K562 (cell line): ENCODE results near the gene CFAP52. TPM values are rescaled to one million over a fixed set of nuclear protein-coding genes. Genes with fewer than 3 reads are reported as not detected.

Experiments
- ATAC-seq: fragments of 200-7000 bp; cut with Tn5 transposase; 3 replicates; pipeline ENCODE4 v1.9.1; 2020; ENCODE audit warnings: moderate library complexity
- BruUV-seq: library from RNA; stranded (reverse); fragments of 400-500 nt; replicated peaks from 2 replicates; lab custom pipeline; 2021; lab: Mats Ljungman, UMichigan
- CTCF ChIA-PET: fragments of 300-600 bp; formaldehyde crosslinking; extraction: SDS; loops from one replicate; lab custom pipeline; 2021; ENCODE audit warnings: low intra/inter-chr PET ratio; lab: Yijun Ruan, JAX
- POLR2A ChIA-PET: fragments of 300-600, 350-650 bp; sonication (Branson Sonifier 250); formaldehyde crosslinking; extraction: SDS; loops from one replicate; lab custom pipeline; 2021; ENCODE audit warnings: antibody characterized with exemption, inconsistent platforms; lab: Yijun Ruan, JAX
- DNase-seq, 4 experiments: peaks; one replicate each; pipeline versions ENCODE4 v3.0.0 to v3.0.0-alpha.2; 2011 to 2018; ENCODE audit warnings: low spot score in 3 of 4, mixed read lengths in 3 of 4; ENCODE audit errors: extremely low read depth in 1 of 4
- FAIRE-seq: peaks from 2 replicates; lab custom pipeline; 2011; peaks lifted over from hg19 to GRCh38; lab: Jason Lieb, UNC
- H2AFZ ChIP-seq: 2 replicates; pipeline ENCODE4 v1.6.0; 2011; ENCODE audit warnings: low read depth, low read length, control low read depth, inconsistent platforms
- H3K27ac ChIP-seq: fragments of 200-600 bp; 3 replicates; pipeline ENCODE4 v1.8.0; 2011; ENCODE audit warnings: low read depth, mild to moderate bottlenecking, control low read depth, inconsistent platforms, low read length, moderate library complexity, mixed read lengths; ENCODE audit errors: extremely low read depth
- H3K27me3 ChIP-seq, 2 experiments: fragments of 300-600 bp in 1 of 2; 2 replicates in 1 of 2; 3 replicates in 1 of 2; pipeline versions ENCODE4 v1.6.0 to v1.8.0; 2011; ENCODE audit warnings: inconsistent platforms in 2 of 2, low read length in 2 of 2, mild to moderate bottlenecking in 1 of 2, mixed read lengths in 1 of 2, moderate library complexity in 1 of 2; ENCODE audit not compliant: control insufficient read depth in 2 of 2, insufficient read depth in 2 of 2
- H3K36me3 ChIP-seq: fragments of 300-600 bp; 3 replicates; pipeline ENCODE4 v1.8.0; 2011; ENCODE audit warnings: mild to moderate bottlenecking, low read length, inconsistent platforms; ENCODE audit not compliant: control insufficient read depth, insufficient read depth
- H3K4me1 ChIP-seq, 2 experiments: fragments of 200-600 bp in 1 of 2; replicated peaks in 1 of 2; 2 replicates in 1 of 2; 3 replicates in 1 of 2; pipeline versions ENCODE4 v1.5.1 to v1.8.0; 2011; ENCODE audit warnings: inconsistent platforms in 2 of 2, low read length in 2 of 2, mild to moderate bottlenecking in 1 of 2, mixed read lengths in 1 of 2, moderate library complexity in 1 of 2; ENCODE audit not compliant: control insufficient read depth in 2 of 2, insufficient read depth in 2 of 2
- H3K4me2 ChIP-seq: 2 replicates; pipeline ENCODE4 v1.6.1; 2011; ENCODE audit warnings: low read length, control low read depth, inconsistent platforms, mixed read lengths; ENCODE audit not compliant: insufficient read depth
- H3K4me3 ChIP-seq: fragments of 200-600 bp; sonication (generic), shearing (Covaris generic); 2 replicates; pipeline ENCODE4 v1.5.1; 2016; ENCODE audit warnings: control low read depth, inconsistent platforms
- H3K79me2 ChIP-seq: fragments of 200-600 bp; 3 replicates; pipeline ENCODE4 v1.8.0; 2011; ENCODE audit warnings: low read length, inconsistent platforms; ENCODE audit not compliant: control insufficient read depth, insufficient read depth
- H3K9ac ChIP-seq, 2 experiments: 2 replicates each; pipeline versions ENCODE4 v1.6.0 to v1.6.1; 2011; ENCODE audit warnings: low read depth in 2 of 2, low read length in 2 of 2, control low read depth in 1 of 2, inconsistent platforms in 1 of 2, mild to moderate bottlenecking in 1 of 2, mixed read lengths in 1 of 2; ENCODE audit not compliant: insufficient read depth in 1 of 2
- H3K9me1 ChIP-seq: one replicate; pipeline ENCODE4 v1.6.0; 2011; ENCODE audit warnings: inconsistent platforms, mild to moderate bottlenecking, low read length, moderate library complexity; ENCODE audit not compliant: control insufficient read depth, insufficient read depth
- H3K9me3 ChIP-seq: replicated peaks from 2 replicates; pipeline ENCODE4 v1.5.1; 2011; ENCODE audit warnings: low read depth, low read length, inconsistent platforms; ENCODE audit not compliant: control insufficient read depth, insufficient read depth
- H4K20me1 ChIP-seq: replicated peaks from 2 replicates; pipeline ENCODE4 v1.6.1; 2011; ENCODE audit warnings: low read length, inconsistent platforms, mixed read lengths; ENCODE audit not compliant: control insufficient read depth, insufficient read depth
- ETV6 ChIP-seq, 3 experiments: fragments of 150-350 bp in 1 of 3; sonication (generic) in 1 of 3; formaldehyde crosslinking in 1 of 3; IDR thresholded peaks; 2 replicates each; pipeline versions ENCODE4 v1.6.1 to v1.8.0; 2014 to 2022; ENCODE audit warnings: borderline replicate concordance in 2 of 3, low read depth in 2 of 3, antibody characterized with exemption in 1 of 3, low read length in 1 of 3, mild to moderate bottlenecking in 1 of 3, missing genetic modification reagents in 1 of 3
- FUS ChIP-seq: fragments of 200-400 bp; formaldehyde crosslinking; optimal IDR thresholded peaks from 2 replicates; pipeline ENCODE3; 2017; ENCODE audit warnings: low read depth, low read length
- HSF4 ChIP-seq: fragments of 250-450 bp; sonication (Bioruptor Pico); IDR thresholded peaks from 2 replicates; pipeline ENCODE4 v2.1.2; 2022; ENCODE audit warnings: mild to moderate bottlenecking, moderate library complexity, borderline replicate concordance
- IFI16 ChIP-seq: fragments of 250-450 bp; sonication (Bioruptor Pico); IDR thresholded peaks from 2 replicates; pipeline ENCODE4 v2.1.2; 2022; ENCODE audit warnings: mild to moderate bottlenecking, inconsistent platforms
- NCOA2 ChIP-seq, 2 experiments: fragments of 450-650 bp; IDR thresholded peaks; 2 replicates each; pipeline ENCODE4 v1.6.1; 2018; ENCODE audit warnings: mild to moderate bottlenecking in 2 of 2, moderate library complexity in 1 of 2; ENCODE audit not compliant: partially characterized antibody in 2 of 2
- NR4A1 ChIP-seq, 2 experiments: fragments of 250-450 bp in 1 of 2; fragments of 450-650 bp in 1 of 2; sonication (Bioruptor Pico) in 1 of 2; IDR thresholded peaks; 2 replicates each; pipeline versions ENCODE4 v1.4.0 to v1.6.1; 2016 to 2020; ENCODE audit warnings: mild to moderate bottlenecking in 2 of 2, missing compliant biosample characterization in 1 of 2, missing genetic modification characterization in 1 of 2, moderate library complexity in 1 of 2
- RHOXF2B ChIP-seq: fragments of 250-450 bp; sonication (Bioruptor Pico); conservative IDR thresholded peaks from 2 replicates; pipeline ENCODE4 v1.5.1; 2021
- SREBF2 ChIP-seq: sonication (generic); formaldehyde crosslinking; IDR thresholded peaks from 2 replicates; pipeline ENCODE4 v1.4.0; 2020; ENCODE audit warnings: mild to moderate bottlenecking, missing genetic modification reagents
- TAF1 ChIP-seq: IDR thresholded peaks from 2 replicates; pipeline ENCODE4 v1.6.1; 2011; ENCODE audit warnings: mild to moderate bottlenecking, low read length, moderate library complexity; ENCODE audit not compliant: insufficient read depth, control insufficient read depth, severe bottlenecking; ENCODE audit errors: extremely low read depth
- YY1 ChIP-seq, 3 experiments: IDR thresholded peaks; 2 replicates each; pipeline ENCODE4 v1.6.1; 2011; ENCODE audit warnings: low read length in 2 of 3, mild to moderate bottlenecking in 2 of 3, moderate library complexity in 2 of 3, borderline replicate concordance in 1 of 3, control low read depth in 1 of 3, low read depth in 1 of 3; ENCODE audit not compliant: insufficient read depth in 3 of 3, insufficient replicate concordance in 2 of 3, control insufficient read depth in 1 of 3, insufficient read length in 1 of 3; ENCODE audit errors: extremely low read depth in 1 of 3
- ZNF280B ChIP-seq: fragments of 250-450 bp; sonication (Bioruptor Pico); IDR thresholded peaks from 2 replicates; pipeline ENCODE4 v1.5.1; 2021; ENCODE audit warnings: mild to moderate bottlenecking
- ZNF408 ChIP-seq: fragments of 250-450 bp; sonication (Bioruptor Pico); IDR thresholded peaks from 2 replicates; pipeline ENCODE4 v1.4.0; 2020; ENCODE audit warnings: low read depth, mild to moderate bottlenecking, moderate library complexity
- ZNF41 ChIP-seq: fragments of 250-450 bp; sonication (Bioruptor Pico); conservative IDR thresholded peaks from 2 replicates; pipeline ENCODE4 v1.4.0; 2020; ENCODE audit warnings: mild to moderate bottlenecking
- ZNF76 ChIP-seq: fragments of 250-450 bp; sonication (Bioruptor Pico); IDR thresholded peaks from 2 replicates; pipeline ENCODE4 v1.4.0; 2020; ENCODE audit warnings: mild to moderate bottlenecking, moderate library complexity, borderline replicate concordance
- WGBS: fragments of 100-300 bp; shearing (Covaris generic); methylation state at CpG from one replicate; pipeline ENCODE4 v1.1.6; 2016; ENCODE audit warnings: low coverage, mixed read lengths; ENCODE audit not compliant: insufficient coverage; ENCODE audit errors: missing lambda C conversion rate; 5-methylcytosine and 5-hydroxymethylcytosine counted together
- in situ Hi-C: fragments of 300-500 bp; cut with MboI; formaldehyde crosslinking; loops from 4 replicates; pipeline ENCODE4 v1.15.0; 2018; ENCODE audit warnings: inconsistent platforms, mixed read lengths
- intact Hi-C: fragments of 100-400 bp; cut with micrococcal nuclease; formaldehyde crosslinking; loops from 2 replicates; pipeline ENCODE4 v1.14.2; 2022
- polyA plus RNA-seq, 8 experiments: library from polyadenylated mRNA; depleted of rRNA in 4 of 8; stranded (reverse) in 5 of 8; unstranded in 3 of 8; fragments of >200 nt; fragmentation: Nextera tagmentation in 2 of 8; fragmentation: Illumina TruSeq in 1 of 8; extraction: Ambion mirVana in 2 of 8; extraction: Trizol in 1 of 8; gene quantifications; 2 replicates each; pipeline versions ENCODE4 v1.2.1 to v1.2.3, GENCODE V29; 2011 to 2014; ENCODE audit warnings: inconsistent platforms in 1 of 8, missing spikeins in 1 of 8
- total RNA-seq, 7 experiments: library from RNA; depleted of rRNA in 6 of 7; stranded (reverse); fragments of >200 nt in 6 of 7; fragmentation: Illumina TruSeq in 2 of 7; extraction: Trizol in 2 of 7; gene quantifications; 2 replicates each; pipeline versions ENCODE4 v1.2.1 to v1.2.3, GENCODE V29; 2011 to 2021; ENCODE audit warnings: low replicate concordance in 1 of 7
- TF ChIP-seq, protein P1 (sequence below): fragments of 250-450 bp; sonication (Bioruptor Pico); IDR thresholded peaks from 2 replicates; pipeline ENCODE4 v1.5.0; 2021; ENCODE audit warnings: mild to moderate bottlenecking, borderline replicate concordance
- TF ChIP-seq, protein P2 (sequence below): sonication (generic); formaldehyde crosslinking; IDR thresholded peaks from 2 replicates; pipeline ENCODE4 v1.9.0; 2022; ENCODE audit warnings: mild to moderate bottlenecking, missing genetic modification reagents

The CFAP52 gene
- total and polyA plus RNA-seq, 9 of the 15 experiments (the other 6 are each of a cell fraction or from before 2014, with no cell fraction given): not detected

DNA sequence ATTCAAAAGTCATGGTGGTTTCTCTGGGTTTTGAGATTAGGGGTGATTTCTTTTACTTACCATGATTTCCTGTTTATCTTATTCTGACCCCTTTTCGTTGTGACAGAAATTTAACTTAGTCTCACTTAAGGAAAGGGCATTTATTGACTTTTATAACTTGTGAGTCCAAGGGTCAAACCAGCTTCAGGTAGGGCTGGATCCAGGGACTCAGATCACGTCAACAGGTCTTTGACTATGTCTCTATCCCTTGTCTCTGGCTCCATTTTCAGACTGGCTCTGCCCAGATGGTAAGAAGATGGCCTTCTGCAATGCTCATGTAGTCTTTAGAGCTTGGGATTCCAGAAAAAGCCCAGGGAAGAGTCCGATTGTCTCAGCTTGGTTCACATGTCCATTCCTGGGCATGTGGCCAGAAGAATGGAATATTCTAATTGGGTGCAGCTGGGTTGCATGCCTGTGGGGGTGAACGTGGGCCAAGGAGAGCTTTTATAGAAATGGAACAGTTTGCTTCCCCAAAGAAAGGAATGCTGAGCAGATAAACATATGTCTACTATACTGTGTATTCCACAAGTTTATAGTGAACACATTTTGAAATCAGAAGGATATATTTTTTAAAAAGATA lies 82.3 kb downstream of the CFAP52 start:
- 0% methylated on average over 4 of the region's 4 CpGs for WGBS
- Histone ChIP-seq H4K20me1 (no peaks in the 10 kb centered on the region), H2AFZ (no peak overlapping the region), H3K27ac (no peak overlapping the region), H3K4me3 (no peak overlapping the region), H3K4me2 (no peak overlapping the region), H3K79me2 (no peaks in the 10 kb centered on the region), H3K4me1 (no peaks in the 10 kb centered on the region), H3K9ac (no peak overlapping the region), H3K36me3 (no peaks in the 10 kb centered on the region), H3K9me1 (no peaks in the 10 kb centered on the region), H3K27me3 (peaks cover 0 to 8% of the 10 kb centered on the region in 2 experiments; a peak in 2 of 5 replicates), H3K9me3 (no peaks in the 10 kb centered on the region)
- DNase-seq (no peak), ATAC-seq (no peak), FAIRE-seq (no peak)
- BruUV-seq: no TSS peak
- ChIA-PET CTCF (no interaction called here), POLR2A (no interaction called here)
- in situ Hi-C loops (no loop called here), intact Hi-C loops (no loop called here)
- TF ChIP-seq, protein P1, sequence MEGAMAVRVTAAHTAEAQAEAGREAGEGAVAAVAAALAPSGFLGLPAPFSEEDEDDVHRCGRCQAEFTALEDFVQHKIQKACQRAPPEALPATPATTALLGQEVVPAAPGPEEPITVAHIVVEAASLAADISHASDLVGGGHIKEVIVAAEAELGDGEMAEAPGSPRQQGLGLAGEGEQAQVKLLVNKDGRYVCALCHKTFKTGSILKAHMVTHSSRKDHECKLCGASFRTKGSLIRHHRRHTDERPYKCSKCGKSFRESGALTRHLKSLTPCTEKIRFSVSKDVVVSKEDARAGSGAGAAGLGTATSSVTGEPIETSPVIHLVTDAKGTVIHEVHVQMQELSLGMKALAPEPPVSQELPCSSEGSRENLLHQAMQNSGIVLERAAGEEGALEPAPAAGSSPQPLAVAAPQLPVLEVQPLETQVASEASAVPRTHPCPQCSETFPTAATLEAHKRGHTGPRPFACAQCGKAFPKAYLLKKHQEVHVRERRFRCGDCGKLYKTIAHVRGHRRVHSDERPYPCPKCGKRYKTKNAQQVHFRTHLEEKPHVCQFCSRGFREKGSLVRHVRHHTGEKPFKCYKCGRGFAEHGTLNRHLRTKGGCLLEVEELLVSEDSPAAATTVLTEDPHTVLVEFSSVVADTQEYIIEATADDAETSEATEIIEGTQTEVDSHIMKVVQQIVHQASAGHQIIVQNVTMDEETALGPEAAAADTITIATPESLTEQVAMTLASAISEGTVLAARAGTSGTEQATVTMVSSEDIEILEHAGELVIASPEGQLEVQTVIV (CRISPR knock-in tag): no peak
- TF ChIP-seq NR4A1 (CRISPR knock-in tag; IDR thresholded peaks at IDR 0.05) (no peak), NR4A1 (tag; IDR thresholded peaks at IDR 0.05) (no peak), ZNF41 (CRISPR knock-in tag) (no peak), HSF4 (CRISPR knock-in tag) (no peak), IFI16 (CRISPR knock-in tag) (no peak), RHOXF2B (CRISPR knock-in tag) (no peak), ETV6 (IDR thresholded peaks at IDR 0.05; ENCODE audit: borderline replicate concordance in 1 of 2, low read depth in 2 of 2, low read length in 1 of 2) (no peak), ETV6 (CRISPR knock-in tag; IDR thresholded peaks at IDR 0.05; ENCODE audit: borderline replicate concordance) (no peak), YY1 (IDR thresholded peaks at IDR 0.05; ENCODE audit: borderline replicate concordance in 1 of 3, control insufficient read depth in 1 of 3, extremely low read depth in 1 of 3, insufficient read depth in 3 of 3, insufficient read length in 1 of 3, insufficient replicate concordance in 2 of 3, low read depth in 1 of 3, low read length in 2 of 3) (no peak), ZNF408 (CRISPR knock-in tag) (no peak), ZNF76 (CRISPR knock-in tag) (no peak), SREBF2 (CRISPR knock-in tag) (no peak), FUS (no peak), NCOA2 (IDR thresholded peaks at IDR 0.05; ENCODE audit: partially characterized antibody in 2 of 2) (no peak), ZNF280B (CRISPR knock-in tag) (no peak), TAF1 (no peak)
- TF ChIP-seq, protein P2, sequence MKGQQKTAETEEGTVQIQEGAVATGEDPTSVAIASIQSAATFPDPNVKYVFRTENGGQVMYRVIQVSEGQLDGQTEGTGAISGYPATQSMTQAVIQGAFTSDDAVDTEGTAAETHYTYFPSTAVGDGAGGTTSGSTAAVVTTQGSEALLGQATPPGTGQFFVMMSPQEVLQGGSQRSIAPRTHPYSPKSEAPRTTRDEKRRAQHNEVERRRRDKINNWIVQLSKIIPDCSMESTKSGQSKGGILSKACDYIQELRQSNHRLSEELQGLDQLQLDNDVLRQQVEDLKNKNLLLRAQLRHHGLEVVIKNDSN (CRISPR knock-in tag): no peak
